BLaER1 (cell line): ENCODE measurements around the gene C2CD5.
A peak's percentile ranks its signal among the peaks of the same experiment; 100 is the strongest.

Experiments
- H3K27ac ChIP-seq: shearing (Covaris generic); formaldehyde crosslinking; 2 replicates; pipeline ENCODE4 v1.8.1; 2022
- H3K27me3 ChIP-seq: shearing (Covaris generic); formaldehyde crosslinking; 2 replicates; pipeline ENCODE4 v1.8.1; 2022
- H3K36me3 ChIP-seq: shearing (Covaris generic); formaldehyde crosslinking; 2 replicates; pipeline ENCODE4 v1.8.1; 2022
- H3K4me1 ChIP-seq: shearing (Covaris generic); formaldehyde crosslinking; 2 replicates; pipeline ENCODE4 v1.8.1; 2022
- H3K4me2 ChIP-seq: shearing (Covaris generic); formaldehyde crosslinking; 2 replicates; pipeline ENCODE4 v1.8.1; 2022
- H3K4me3 ChIP-seq: shearing (Covaris generic); formaldehyde crosslinking; 2 replicates; pipeline ENCODE4 v1.8.1; 2022
- H3K9ac ChIP-seq: shearing (Covaris generic); formaldehyde crosslinking; 2 replicates; pipeline ENCODE4 v1.8.1; 2022
- H3K9me3 ChIP-seq: shearing (Covaris generic); formaldehyde crosslinking; 2 replicates; pipeline ENCODE4 v1.8.1; 2022
- H4K20me1 ChIP-seq: shearing (Covaris generic); formaldehyde crosslinking; 2 replicates; pipeline ENCODE4 v1.8.1; 2022
- Cebpa-rat ChIP-seq: shearing (Covaris generic); IDR thresholded peaks from 2 replicates; pipeline ENCODE4 v1.8.1; 2022

Gene C2CD5

GRCh38 chr12:22536971-22537544 is 7.3 kb downstream of the C2CD5 start:
- Histone ChIP-seq H3K4me3 (no peak overlapping the region), H3K27ac (no peak overlapping the region), H4K20me1 (0 out of 2 replicates have a peak, but pooled peaks cover 20% of the 10 kb centered on the region), H3K36me3 (peaks cover 48% of the 10 kb centered on the region), H3K9me3 (peaks cover 15% of the 10 kb centered on the region), H3K4me1 (peaks cover 35% of the 10 kb centered on the region), H3K9ac (no peak overlapping the region), H3K27me3 (no peaks in the 10 kb centered on the region), H3K4me2 (no peak overlapping the region)
- TF ChIP-seq Cebpa-rat = no peak

GRCh38 chr12:22536346-22536945 is 7.9 kb downstream of the C2CD5 start:
- H3K27ac ChIP-seq = no peak overlapping the region
- TF ChIP-seq Cebpa-rat = no peak
- no peak overlapping the region for H3K4me3 ChIP-seq
- H3K36me3 ChIP-seq = peaks cover 49% of the 10 kb centered on the region
- H3K9ac ChIP-seq = no peak overlapping the region
- 0 out of 2 replicates have a peak, but pooled peaks cover 20% of the 10 kb centered on the region for H4K20me1 ChIP-seq
- H3K9me3 ChIP-seq = peaks cover 21% of the 10 kb centered on the region
- no peaks in the 10 kb centered on the region for H3K27me3 ChIP-seq
- 0 out of 2 replicates have a peak overlapping the region, but pooled peaks have one; percentile 38 for H3K4me2 ChIP-seq
- H3K4me1 ChIP-seq = peaks cover 32% of the 10 kb centered on the region

- Histone ChIP-seq H3K9ac (no peak overlapping the region), H3K4me2 (peak overlapping the region; percentile 38), H3K27ac (no peak overlapping the region), H3K27me3 (no peaks in the 10 kb centered on the region), H4K20me1 (0 out of 2 replicates have a peak, but pooled peaks cover 20% of the 10 kb centered on the region), H3K36me3 (peaks cover 53% of the 10 kb centered on the region), H3K4me3 (no peak overlapping the region), H3K4me1 (peaks cover 32% of the 10 kb centered on the region), H3K9me3 (peaks cover 27% of the 10 kb centered on the region)
- TF ChIP-seq Cebpa-rat = no peak
Measured at GRCh38 chr12:22535478-22535877, 8.9 kb downstream of the C2CD5 start.

- no peak overlapping the region for H3K27ac ChIP-seq
- peaks cover 27% of the 10 kb centered on the region for H3K9me3 ChIP-seq
- peaks cover 50% of the 10 kb centered on the region for H3K36me3 ChIP-seq
- no peaks in the 10 kb centered on the region for H3K27me3 ChIP-seq
- 0 out of 2 replicates have a peak, but pooled peaks cover 20% of the 10 kb centered on the region for H4K20me1 ChIP-seq
- no peak for TF ChIP-seq Cebpa-rat
- peak overlapping the region; percentile 38 for H3K4me2 ChIP-seq
- peaks cover 32% of the 10 kb centered on the region for H3K4me1 ChIP-seq
- H3K4me3 ChIP-seq = no peak overlapping the region
- no peak overlapping the region for H3K9ac ChIP-seq
Measured at GRCh38 chr12:22535038-22535437, 9.3 kb downstream of the C2CD5 start.

- Histone ChIP-seq H3K4me3 (no peak overlapping the region), H3K36me3 (peaks cover 46% of the 10 kb centered on the region)
Measured at GRCh38 chr12:22533155-22533554, 11.2 kb downstream of the C2CD5 start.

GRCh38 chr12:22532317-22532716 is 12.0 kb downstream of the C2CD5 start:
- H3K9me3 ChIP-seq = peaks cover 27% of the 10 kb centered on the region
- H4K20me1 ChIP-seq = 0 out of 2 replicates have a peak, but pooled peaks cover 13% of the 10 kb centered on the region
- peaks cover 50% of the 10 kb centered on the region for H3K36me3 ChIP-seq
- TF ChIP-seq Cebpa-rat = no peak
- H3K27ac ChIP-seq = no peak overlapping the region
- no peak overlapping the region for H3K4me3 ChIP-seq
- H3K4me1 ChIP-seq = peaks cover 18% of the 10 kb centered on the region
- H3K27me3 ChIP-seq = no peaks in the 10 kb centered on the region
- H3K4me2 ChIP-seq = no peak overlapping the region
- H3K9ac ChIP-seq = no peak overlapping the region

More at GRCh38 chr12:22533155-22533554, 11.2 kb downstream of the C2CD5 start:
- H3K9ac ChIP-seq = no peak overlapping the region
- peaks cover 27% of the 10 kb centered on the region for H3K9me3 ChIP-seq
- no peak for TF ChIP-seq Cebpa-rat
- H4K20me1 ChIP-seq = 0 out of 2 replicates have a peak, but pooled peaks cover 14% of the 10 kb centered on the region
- peaks cover 18% of the 10 kb centered on the region for H3K4me1 ChIP-seq
- no peaks in the 10 kb centered on the region for H3K27me3 ChIP-seq
- no peak overlapping the region for H3K27ac ChIP-seq
- H3K4me2 ChIP-seq = no peak overlapping the region

- no peak for TF ChIP-seq Cebpa-rat
- no peak overlapping the region for H3K27ac ChIP-seq
- H3K36me3 ChIP-seq = peaks cover 56% of the 10 kb centered on the region
- H3K4me1 ChIP-seq = peaks cover 12% of the 10 kb centered on the region
- peaks cover 27% of the 10 kb centered on the region for H3K9me3 ChIP-seq
- H3K4me2 ChIP-seq = no peak overlapping the region
- H4K20me1 ChIP-seq = 0 out of 2 replicates have a peak, but pooled peaks cover 9% of the 10 kb centered on the region
- H3K27me3 ChIP-seq = no peaks in the 10 kb centered on the region
- H3K9ac ChIP-seq = no peak overlapping the region
- H3K4me3 ChIP-seq = no peak overlapping the region
Measured at GRCh38 chr12:22531205-22531604, 13.1 kb downstream of the C2CD5 start.

- H4K20me1 ChIP-seq = no peaks in the 10 kb centered on the region
- no peak overlapping the region for H3K27ac ChIP-seq
- H3K9ac ChIP-seq = no peak overlapping the region
- no peak for TF ChIP-seq Cebpa-rat
- H3K4me3 ChIP-seq = no peak overlapping the region
- no peak overlapping the region for H3K4me2 ChIP-seq
- peaks cover 27% of the 10 kb centered on the region for H3K9me3 ChIP-seq
- H3K4me1 ChIP-seq = no peaks in the 10 kb centered on the region
- peaks cover 62% of the 10 kb centered on the region for H3K36me3 ChIP-seq
- H3K27me3 ChIP-seq = no peaks in the 10 kb centered on the region
Measured at GRCh38 chr12:22529281-22530060, 14.9 kb downstream of the C2CD5 start.

- H4K20me1 ChIP-seq = no peaks in the 10 kb centered on the region
- no peak overlapping the region for H3K27ac ChIP-seq
- no peaks in the 10 kb centered on the region for H3K4me1 ChIP-seq
- no peaks in the 10 kb centered on the region for H3K27me3 ChIP-seq
- H3K36me3 ChIP-seq = peaks cover 63% of the 10 kb centered on the region
- peaks cover 20% of the 10 kb centered on the region for H3K9me3 ChIP-seq
- no peak overlapping the region for H3K4me2 ChIP-seq
- H3K9ac ChIP-seq = no peak overlapping the region
- TF ChIP-seq Cebpa-rat = no peak
- no peak overlapping the region for H3K4me3 ChIP-seq
Measured at GRCh38 chr12:22527999-22528398, 16.3 kb downstream of the C2CD5 start.

- H3K9ac ChIP-seq = no peak overlapping the region
- H3K36me3 ChIP-seq = peaks cover 63% of the 10 kb centered on the region
- no peak overlapping the region for H3K4me2 ChIP-seq
- TF ChIP-seq Cebpa-rat = no peak
- H3K27ac ChIP-seq = no peak overlapping the region
- H3K9me3 ChIP-seq = peaks cover 10% of the 10 kb centered on the region
- H3K4me1 ChIP-seq = no peaks in the 10 kb centered on the region
- H4K20me1 ChIP-seq = no peaks in the 10 kb centered on the region
- no peaks in the 10 kb centered on the region for H3K27me3 ChIP-seq
- H3K4me3 ChIP-seq = no peak overlapping the region
Measured at GRCh38 chr12:22526836-22527235, 17.5 kb downstream of the C2CD5 start.
